ENCODE results near the gene PRICKLE1. TPM values are rescaled to one million over a fixed set of nuclear protein-coding genes. Genes with fewer than 3 reads are reported as not detected.

The PRICKLE1 gene
- polyA plus RNA-seq, 1 donor from 2014 or later, result 20.6 TPM

- no peak overlapping the region for H3K4me3 ChIP-seq (ENCODE audit: low read length)
- no peaks in the 10 kb centered on the region for H3K36me3 ChIP-seq (ENCODE audit: insufficient read depth, low read length)
- no peak overlapping the region for H3K4me2 ChIP-seq (ENCODE audit: low read length)
- H3K9ac ChIP-seq (ENCODE audit: low read length), result no peak overlapping the region
- H2AFZ ChIP-seq (ENCODE audit: low read depth, low read length), result no peak overlapping the region
- H4K20me1 ChIP-seq (ENCODE audit: insufficient read depth), result no peaks in the 10 kb centered on the region
- no peaks in the 10 kb centered on the region for H3K9me2 ChIP-seq (ENCODE audit: insufficient read depth, low read length)
- no peaks in the 10 kb centered on the region for H3F3A ChIP-seq (ENCODE audit: insufficient read depth, low read length, poor library complexity, severe bottlenecking)
- TF ChIP-seq TAF1 (IDR thresholded peaks at IDR 0.05; ENCODE audit: low read depth) (no peak), RAD21 (conservative IDR thresholded peaks at IDR 0.05) (no peak), POLR2AphosphoS5 (IDR thresholded peaks at IDR 0.05) (no peak), EP300 (conservative IDR thresholded peaks at IDR 0.05; ENCODE audit: poor library complexity, severe bottlenecking) (no peak), MXI1 (conservative IDR thresholded peaks at IDR 0.05; ENCODE audit: poor library complexity, severe bottlenecking) (no peak), SMC3 (conservative IDR thresholded peaks at IDR 0.05; ENCODE audit: poor library complexity) (no peak), CTCF (IDR thresholded peaks at IDR 0.05; ENCODE audit: poor library complexity, severe bottlenecking) (no peak), EZH2 (IDR thresholded peaks at IDR 0.05; ENCODE audit: borderline replicate concordance, insufficient read depth, low read length, poor library complexity, severe bottlenecking) (no peak), REST (IDR thresholded peaks at IDR 0.05; ENCODE audit: borderline replicate concordance) (no peak)
- no peak overlapping the region for H3K27ac ChIP-seq (ENCODE audit: low read length)
- H3K79me2 ChIP-seq (replicated peaks; ENCODE audit: insufficient read depth, low read length), result no peaks in the 10 kb centered on the region
- H3K9me3 ChIP-seq (ENCODE audit: low read length), result no peaks in the 10 kb centered on the region
- H3K27me3 ChIP-seq (ENCODE audit: insufficient read depth, low read depth, low read length), result no peaks in the 10 kb centered on the region
Observed at GRCh38 chr12:42496886-42497285, 92.7 kb downstream of the PRICKLE1 start.

GRCh38 chr12:42495244-42495643 lies 94.3 kb downstream of the PRICKLE1 start:
- no peak overlapping the region for H3K9ac ChIP-seq (ENCODE audit: low read length)
- no peak overlapping the region for H3K4me2 ChIP-seq (ENCODE audit: low read length)
- TF ChIP-seq REST (IDR thresholded peaks at IDR 0.05; ENCODE audit: borderline replicate concordance) (no peak), TAF1 (IDR thresholded peaks at IDR 0.05; ENCODE audit: low read depth) (no peak), MXI1 (conservative IDR thresholded peaks at IDR 0.05; ENCODE audit: poor library complexity, severe bottlenecking) (no peak), CTCF (IDR thresholded peaks at IDR 0.05; ENCODE audit: poor library complexity, severe bottlenecking) (no peak), POLR2AphosphoS5 (IDR thresholded peaks at IDR 0.05) (no peak), EP300 (conservative IDR thresholded peaks at IDR 0.05; ENCODE audit: poor library complexity, severe bottlenecking) (no peak)
- no peaks in the 10 kb centered on the region for H3F3A ChIP-seq (ENCODE audit: insufficient read depth, low read length, poor library complexity, severe bottlenecking)
- H2AFZ ChIP-seq (ENCODE audit: low read depth, low read length), result no peak overlapping the region
- no peaks in the 10 kb centered on the region for H3K9me3 ChIP-seq (ENCODE audit: low read length)
- H3K27me3 ChIP-seq (ENCODE audit: insufficient read depth, low read depth, low read length), result no peaks in the 10 kb centered on the region
- no peak overlapping the region for H3K27ac ChIP-seq (ENCODE audit: low read length)
- H3K79me2 ChIP-seq (replicated peaks; ENCODE audit: insufficient read depth, low read length), result no peaks in the 10 kb centered on the region
- H3K9me2 ChIP-seq (ENCODE audit: insufficient read depth, low read length), result no peaks in the 10 kb centered on the region
- H3K36me3 ChIP-seq (ENCODE audit: insufficient read depth, low read length), result no peaks in the 10 kb centered on the region
- no peak overlapping the region for H3K4me3 ChIP-seq (ENCODE audit: low read length)
- H4K20me1 ChIP-seq (ENCODE audit: insufficient read depth), result no peaks in the 10 kb centered on the region
